Esophagus muscularis mucosa (tissue), 4 donors: ENCODE results near the gene REL.

Experiments used
- CTCF ChIP-seq, 3 experiments: fragments of 200-600 bp in 2 of 3; fragments of 450-650 bp in 1 of 3; sonication (generic) in 2 of 3; IDR thresholded peaks; one replicate each; pipeline ENCODE4 v1.5.1; 2017 to 2019; ENCODE audit warnings: antibody characterized with exemption in 3 of 3, mild to moderate bottlenecking in 2 of 3, moderate library complexity in 1 of 3
- EP300 ChIP-seq: sonication (generic); formaldehyde crosslinking; IDR thresholded peaks from one replicate; pipeline ENCODE4 v1.6.1; 2017; ENCODE audit warnings: antibody characterized with exemption
- POLR2A ChIP-seq: fragments of 450-650 bp; IDR thresholded peaks from one replicate; pipeline ENCODE4 v1.6.1; 2017; ENCODE audit warnings: antibody characterized with exemption, moderate library complexity, mild to moderate bottlenecking, low read depth
- POLR2AphosphoS5 ChIP-seq, 2 donors: sonication (generic); formaldehyde crosslinking; IDR thresholded peaks; one replicate each; pipeline ENCODE4 v1.6.1; 2017; ENCODE audit warnings: antibody characterized with exemption in 2 of 2

- TF ChIP-seq CTCF (IDR thresholded peaks at IDR 0.05) (no peak), POLR2AphosphoS5 (IDR thresholded peaks at IDR 0.05) (no peak), POLR2A (no peak), EP300 (no peak)
These were observed 9.8 kb downstream of the REL start for GRCh38 chr2:60891180-60891579.
